HEK293T (cell line): ENCODE data around the gene SFXN1.

Source experiments
- ARNT ChIP-seq: fragments of 450-650 bp; IDR thresholded peaks from 2 replicates; pipeline ENCODE4 v1.6.1; 2017; ENCODE audit warnings: mild to moderate bottlenecking
- FOXK2 ChIP-seq: fragments of 450-650 bp; IDR thresholded peaks from 2 replicates; pipeline ENCODE4 v1.6.1; 2016; ENCODE audit warnings: mild to moderate bottlenecking
- SP1 ChIP-seq: fragments of 450-650 bp; IDR thresholded peaks from 2 replicates; pipeline ENCODE4 v1.6.1; 2017

GRCh38 chr5:175544586-175544985 lies 66.2 kb downstream of the SFXN1 start:
- no peak for TF ChIP-seq FOXK2
- TF ChIP-seq ARNT = no peak
- no peak for TF ChIP-seq SP1
